NOMO-1 treated with dmso at 0.1 percent for 144 hours (cell line): Measurements from ENCODE around the gene TBCEL.
"Not testable (repeated sequence)": the region's sequence is repeated elsewhere in the genome, so short reads cannot be mapped to it uniquely, and the experiment has no call there.

ENCODE experiments used
- DNase-seq: peaks from one replicate; lab custom pipeline; 2025; ENCODE audit not compliant: unreplicated experiment; lab: John Stamatoyannopoulos, UW

Gene TBCEL

GRCh38 chr11:121029153-121029552 lies 5.3 kb downstream of the TBCEL start:
- no peak for DNase-seq

GRCh38 chr11:121029813-121030445 lies 6.0 kb downstream of the TBCEL start:
- DNase-seq, result no peak

- no peak for DNase-seq
Measured at GRCh38 chr11:121031167-121031566, 7.3 kb downstream of the TBCEL start.

- DNase-seq, result not testable (repeated sequence)
Measured at GRCh38 chr11:121031648-121032047, 7.7 kb downstream of the TBCEL start.

- no peak for DNase-seq
Measured at GRCh38 chr11:121032546-121032945, 8.6 kb downstream of the TBCEL start.

GRCh38 chr11:121033635-121034034 lies 9.7 kb downstream of the TBCEL start:
- DNase-seq, result no peak

GRCh38 chr11:121035169-121035755 lies 11.4 kb downstream of the TBCEL start:
- DNase-seq, result no peak

- no peak for DNase-seq
Measured at GRCh38 chr11:121035780-121036179, 11.9 kb downstream of the TBCEL start.

- DNase-seq, result no peak
Measured at GRCh38 chr11:121037016-121037415, 13.1 kb downstream of the TBCEL start.

- no peak for DNase-seq
Measured at GRCh38 chr11:121038648-121039409, 14.9 kb downstream of the TBCEL start.

GRCh38 chr11:121039971-121040613 lies 16.2 kb downstream of the TBCEL start:
- DNase-seq, result no peak

GRCh38 chr11:121040614-121041002 lies 16.7 kb downstream of the TBCEL start:
- DNase-seq, result no peak

GRCh38 chr11:121041072-121041471 lies 17.2 kb downstream of the TBCEL start:
- DNase-seq, result no peak

- DNase-seq, result no peak
Measured at GRCh38 chr11:121042296-121042695, 18.4 kb downstream of the TBCEL start.

- no peak for DNase-seq
Measured at GRCh38 chr11:121047926-121048325, 24.0 kb downstream of the TBCEL start.

- DNase-seq, result no peak
Measured at GRCh38 chr11:121048464-121049233, 24.7 kb downstream of the TBCEL start.

GRCh38 chr11:121053244-121053643 lies 29.3 kb downstream of the TBCEL start:
- no peak for DNase-seq

- DNase-seq, result no peak
Measured at GRCh38 chr11:121054266-121054665, 30.4 kb downstream of the TBCEL start.

- DNase-seq, result no peak
Measured at GRCh38 chr11:121055076-121055475, 31.2 kb downstream of the TBCEL start.

- no peak for DNase-seq
Measured at GRCh38 chr11:121057922-121058321, 34.0 kb downstream of the TBCEL start.

GRCh38 chr11:121058941-121059340 lies 35.0 kb downstream of the TBCEL start:
- no peak for DNase-seq
